ENCODE data around the gene GPATCH8.

DNA sequence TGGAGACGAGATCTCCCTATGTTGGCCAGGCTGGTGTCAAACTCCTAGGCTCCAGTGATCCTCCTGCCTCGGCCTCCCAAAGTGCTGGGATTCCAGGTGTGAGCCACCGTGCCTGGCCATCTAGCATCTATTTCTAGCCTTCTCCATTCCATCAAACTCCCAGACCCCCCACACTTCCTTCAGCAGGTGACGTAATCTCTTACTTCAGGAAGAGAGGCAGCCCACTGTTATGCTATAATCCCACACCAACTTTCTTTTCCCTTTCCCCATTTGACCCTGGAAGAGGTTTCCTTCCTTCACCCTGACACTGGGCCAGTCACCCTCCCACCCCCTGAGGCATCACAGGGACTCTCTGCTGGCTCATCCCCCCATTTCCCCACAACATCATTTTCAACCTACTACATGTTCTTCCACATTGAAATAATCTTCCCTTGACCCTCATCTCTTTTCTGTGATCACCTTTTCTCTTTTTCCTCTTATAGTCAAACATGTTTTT lies 121.3 kb downstream of the GPATCH8 start:
- TF ChIP-seq, protein P1, sequence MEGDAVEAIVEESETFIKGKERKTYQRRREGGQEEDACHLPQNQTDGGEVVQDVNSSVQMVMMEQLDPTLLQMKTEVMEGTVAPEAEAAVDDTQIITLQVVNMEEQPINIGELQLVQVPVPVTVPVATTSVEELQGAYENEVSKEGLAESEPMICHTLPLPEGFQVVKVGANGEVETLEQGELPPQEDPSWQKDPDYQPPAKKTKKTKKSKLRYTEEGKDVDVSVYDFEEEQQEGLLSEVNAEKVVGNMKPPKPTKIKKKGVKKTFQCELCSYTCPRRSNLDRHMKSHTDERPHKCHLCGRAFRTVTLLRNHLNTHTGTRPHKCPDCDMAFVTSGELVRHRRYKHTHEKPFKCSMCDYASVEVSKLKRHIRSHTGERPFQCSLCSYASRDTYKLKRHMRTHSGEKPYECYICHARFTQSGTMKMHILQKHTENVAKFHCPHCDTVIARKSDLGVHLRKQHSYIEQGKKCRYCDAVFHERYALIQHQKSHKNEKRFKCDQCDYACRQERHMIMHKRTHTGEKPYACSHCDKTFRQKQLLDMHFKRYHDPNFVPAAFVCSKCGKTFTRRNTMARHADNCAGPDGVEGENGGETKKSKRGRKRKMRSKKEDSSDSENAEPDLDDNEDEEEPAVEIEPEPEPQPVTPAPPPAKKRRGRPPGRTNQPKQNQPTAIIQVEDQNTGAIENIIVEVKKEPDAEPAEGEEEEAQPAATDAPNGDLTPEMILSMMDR (IDR thresholded peaks at IDR 0.05 in 8 of 11, conservative IDR thresholded peaks at IDR 0.05 in 3 of 11), result no peak
- TF ChIP-seq POLR2AphosphoS5 (IDR thresholded peaks at IDR 0.05) (no peak), POLR2A (IDR thresholded peaks at IDR 0.05) (no peak)
